Astrocyte (in vitro differentiated cells and primary cell): ENCODE measurements around the gene VSTM2L.

ENCODE experiments used
- CTCF ChIP-seq: IDR thresholded peaks from 2 replicates; pipeline ENCODE4 v1.5.1; 2011; ENCODE audit warnings: low read depth, mild to moderate bottlenecking, inconsistent platforms, low read length, moderate library complexity; ENCODE audit not compliant: insufficient read depth
- EZH2 ChIP-seq: IDR thresholded peaks from 2 replicates; pipeline ENCODE4 v1.6.1; 2012; ENCODE audit warnings: mild to moderate bottlenecking, low read length, inconsistent platforms; ENCODE audit not compliant: insufficient read depth

GRCh38 chr20:37927410-37928095 lies 24.6 kb downstream of the VSTM2L start:
- TF ChIP-seq CTCF = no peak
- no peak for TF ChIP-seq EZH2
